Glutamatergic neuron (in vitro differentiated cells): Measurements from ENCODE around the gene RNASET2. TPM values are rescaled to one million over a fixed set of nuclear protein-coding genes. Genes with fewer than 3 reads are reported as not detected.

Source experiments
- DNase-seq: peaks from one replicate; pipeline ENCODE4 v3.0.0; 2022
- H3K27ac Mint-ChIP-seq: one replicate; pipeline ENCODE4 v1.8.0; 2020; ENCODE audit warnings: mild to moderate bottlenecking, mixed read lengths, inconsistent platforms; ENCODE audit not compliant: unreplicated experiment
- H3K27me3 Mint-ChIP-seq: one replicate; pipeline ENCODE4 v1.8.0; 2020; ENCODE audit warnings: mild to moderate bottlenecking, moderate library complexity, mixed read lengths, inconsistent platforms; ENCODE audit not compliant: unreplicated experiment
- H3K36me3 Mint-ChIP-seq: one replicate; pipeline ENCODE4 v1.8.0; 2020; ENCODE audit warnings: mild to moderate bottlenecking, mixed read lengths, inconsistent platforms; ENCODE audit not compliant: unreplicated experiment
- H3K4me1 Mint-ChIP-seq: one replicate; pipeline ENCODE4 v1.8.0; 2020; ENCODE audit warnings: mild to moderate bottlenecking, low read depth, mixed read lengths, inconsistent platforms; ENCODE audit not compliant: unreplicated experiment
- H3K4me3 Mint-ChIP-seq: one replicate; pipeline ENCODE4 v1.8.0; 2020; ENCODE audit warnings: mild to moderate bottlenecking, mixed read lengths, inconsistent platforms; ENCODE audit not compliant: unreplicated experiment
- H3K9me3 Mint-ChIP-seq: one replicate; pipeline ENCODE4 v1.8.0; 2020; ENCODE audit warnings: mild to moderate bottlenecking, moderate library complexity, mixed read lengths, inconsistent platforms; ENCODE audit not compliant: unreplicated experiment
- total RNA-seq: library from RNA; stranded (reverse); fragmentation: NEBNext Ultra II Directional; extraction: Animal tissue kit (Norgen Biotek cat#: 25700); gene quantifications from one replicate; pipeline ENCODE4 v1.2.1, GENCODE V29; 2021; ENCODE audit not compliant: unreplicated experiment
- TF ChIP-seq, protein P1 (sequence below): fragments of 200-600 bp; sonication (generic); IDR thresholded peaks from one replicate; pipeline ENCODE4 v1.5.0; 2021; ENCODE audit not compliant: partially characterized antibody, unreplicated experiment

The RNASET2 gene
- total RNA-seq, 1 donor from 2014 or later, result 2.2 TPM

DNA sequence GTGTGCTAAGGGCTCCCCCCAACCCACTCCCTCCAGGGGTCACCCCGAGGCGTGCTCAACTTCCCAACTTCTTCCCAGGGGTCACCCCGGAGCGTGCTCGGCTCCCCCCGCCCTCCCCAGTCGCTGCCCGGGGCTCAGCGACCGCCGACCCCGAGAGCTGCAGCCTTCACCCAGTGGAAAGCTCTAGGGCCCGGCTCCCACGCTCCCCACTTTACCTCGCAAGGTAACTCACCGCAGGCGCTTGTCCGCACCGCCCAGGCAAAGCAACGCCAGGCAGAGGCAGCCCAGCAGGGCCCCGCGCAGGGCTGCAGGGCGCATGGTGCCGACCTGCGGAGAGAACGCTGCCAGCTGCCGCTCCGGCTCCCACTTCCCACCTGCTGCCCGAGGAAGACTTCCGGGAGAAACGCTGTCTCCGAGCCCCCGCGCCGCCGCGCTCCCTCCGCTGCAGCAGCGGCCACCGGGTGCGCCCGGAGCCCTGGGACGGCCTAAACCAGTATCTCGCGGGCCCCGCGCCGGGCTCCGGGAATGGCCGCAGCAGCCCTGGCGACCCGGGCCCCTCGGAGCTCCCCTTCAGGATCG, 396 bp downstream of the RNASET2 start:
- Mint-ChIP-seq H3K4me3 (peak overlapping the region; percentile 86), H3K9me3 (peaks cover 8% of the 10 kb centered on the region), H3K27me3 (peaks cover 12% of the 10 kb centered on the region), H3K27ac (no peak overlapping the region), H3K36me3 (peaks cover under 1% of the 10 kb centered on the region), H3K4me1 (peaks cover 4% of the 10 kb centered on the region)
- DNase-seq, result no peak
- TF ChIP-seq, protein P1, sequence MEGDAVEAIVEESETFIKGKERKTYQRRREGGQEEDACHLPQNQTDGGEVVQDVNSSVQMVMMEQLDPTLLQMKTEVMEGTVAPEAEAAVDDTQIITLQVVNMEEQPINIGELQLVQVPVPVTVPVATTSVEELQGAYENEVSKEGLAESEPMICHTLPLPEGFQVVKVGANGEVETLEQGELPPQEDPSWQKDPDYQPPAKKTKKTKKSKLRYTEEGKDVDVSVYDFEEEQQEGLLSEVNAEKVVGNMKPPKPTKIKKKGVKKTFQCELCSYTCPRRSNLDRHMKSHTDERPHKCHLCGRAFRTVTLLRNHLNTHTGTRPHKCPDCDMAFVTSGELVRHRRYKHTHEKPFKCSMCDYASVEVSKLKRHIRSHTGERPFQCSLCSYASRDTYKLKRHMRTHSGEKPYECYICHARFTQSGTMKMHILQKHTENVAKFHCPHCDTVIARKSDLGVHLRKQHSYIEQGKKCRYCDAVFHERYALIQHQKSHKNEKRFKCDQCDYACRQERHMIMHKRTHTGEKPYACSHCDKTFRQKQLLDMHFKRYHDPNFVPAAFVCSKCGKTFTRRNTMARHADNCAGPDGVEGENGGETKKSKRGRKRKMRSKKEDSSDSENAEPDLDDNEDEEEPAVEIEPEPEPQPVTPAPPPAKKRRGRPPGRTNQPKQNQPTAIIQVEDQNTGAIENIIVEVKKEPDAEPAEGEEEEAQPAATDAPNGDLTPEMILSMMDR, result no peak

DNA sequence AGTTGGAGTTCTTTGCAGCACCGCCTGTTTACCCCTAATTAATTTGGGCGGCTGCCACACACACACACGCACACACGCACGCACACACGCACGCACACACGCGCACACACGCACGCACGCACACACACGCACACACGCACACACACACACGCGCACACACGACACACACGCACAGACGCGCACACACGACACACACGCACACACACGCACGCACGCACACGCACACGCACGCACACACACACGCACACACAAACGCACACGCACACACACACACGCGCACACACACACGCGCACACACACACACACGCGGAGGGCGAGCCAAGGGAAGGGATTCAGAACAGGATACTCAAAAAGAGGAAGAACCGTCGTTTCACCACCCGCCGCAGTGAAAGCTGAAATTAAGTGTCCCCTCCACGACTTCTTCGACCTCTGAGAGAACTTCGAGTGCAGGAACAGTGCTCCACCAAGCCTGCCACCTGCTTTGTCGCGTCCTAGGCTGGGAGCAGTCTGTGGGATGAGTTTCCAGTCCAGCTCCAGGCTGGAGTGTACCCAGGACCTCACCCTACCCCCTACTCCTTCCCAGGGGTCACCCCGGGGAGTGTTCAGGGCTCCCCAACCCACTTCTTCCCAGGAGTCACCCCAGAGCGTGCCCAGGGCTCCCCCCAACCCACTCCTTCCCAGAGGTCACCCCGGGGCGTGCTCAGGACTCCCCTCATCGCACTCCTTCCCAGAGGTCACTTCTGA, 1.1 kb downstream of the RNASET2 start:
- Mint-ChIP-seq H3K9me3 (peaks cover 8% of the 10 kb centered on the region), H3K27ac (peak overlapping the region; percentile 62), H3K36me3 (peaks cover 7% of the 10 kb centered on the region), H3K4me3 (peak overlapping the region; percentile 86), H3K4me1 (peaks cover 10% of the 10 kb centered on the region), H3K27me3 (peaks cover 13% of the 10 kb centered on the region)
- TF ChIP-seq, protein P1, result no peak
- no peak for DNase-seq

- Mint-ChIP-seq H3K27me3 (peaks cover 13% of the 10 kb centered on the region), H3K27ac (no peak overlapping the region), H3K36me3 (peaks cover 9% of the 10 kb centered on the region), H3K4me1 (peaks cover 13% of the 10 kb centered on the region), H3K4me3 (peak overlapping the region; percentile 34), H3K9me3 (peaks cover 8% of the 10 kb centered on the region)
- no peak for DNase-seq
- TF ChIP-seq, protein P1, result no peak
These were observed 2.1 kb downstream of the RNASET2 start for GRCh38 chr6:166954118-166954713.

- DNase-seq, result no peak
- peaks cover 13% of the 10 kb centered on the region for H3K4me1 Mint-ChIP-seq
- peaks cover 9% of the 10 kb centered on the region for H3K36me3 Mint-ChIP-seq
- peaks cover 8% of the 10 kb centered on the region for H3K9me3 Mint-ChIP-seq
- no peak overlapping the region for H3K4me3 Mint-ChIP-seq
- H3K27ac Mint-ChIP-seq, result no peak overlapping the region
- TF ChIP-seq, protein P1, result no peak
- peaks cover 12% of the 10 kb centered on the region for H3K27me3 Mint-ChIP-seq
These were observed 3.5 kb downstream of the RNASET2 start for GRCh38 chr6:166952567-166953486.
